ENCODE measurements around the gene KRT13.
"Not testable (repeated sequence)": the region's sequence is repeated elsewhere in the genome, so short reads cannot be mapped to it uniquely, and the experiment has no call there.

The KRT13 gene

DNA sequence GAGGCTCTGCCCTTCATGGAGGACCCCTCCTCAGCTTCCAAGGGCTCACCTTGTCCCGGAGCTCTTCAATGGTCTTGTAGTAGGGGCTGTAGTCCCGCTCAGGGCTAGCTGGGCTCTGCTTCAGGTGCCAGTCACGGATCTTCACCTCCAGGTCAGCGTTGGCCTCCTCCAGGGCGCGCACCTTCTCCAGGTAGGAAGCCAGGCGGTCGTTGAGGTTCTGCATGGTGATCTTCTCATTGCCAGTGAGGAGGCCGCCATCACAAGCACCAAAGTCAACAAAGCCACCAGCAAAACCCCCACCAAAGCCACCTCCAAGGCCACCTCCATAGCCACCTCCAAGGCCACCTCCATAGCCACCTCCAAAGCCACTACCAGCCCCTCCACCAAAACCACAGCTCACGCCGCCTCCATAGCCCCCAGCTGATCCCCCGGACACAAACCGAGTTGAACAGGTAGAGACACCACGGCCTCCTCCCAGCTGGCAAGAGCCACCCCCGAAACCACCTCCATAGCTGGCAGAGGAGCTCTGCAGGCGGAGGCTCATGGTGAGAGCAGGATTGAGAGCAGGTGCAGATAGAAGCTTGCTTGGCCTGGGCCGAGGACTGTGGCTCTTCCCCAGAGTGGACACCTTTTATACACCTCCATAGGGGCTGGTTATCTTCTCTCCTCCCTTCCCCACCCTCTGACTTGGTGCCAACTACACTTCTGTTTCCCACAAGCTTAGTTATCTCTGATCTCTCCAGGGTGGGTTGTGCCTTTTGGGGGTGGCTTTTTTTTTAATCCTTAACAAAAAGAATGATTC lies at the start of gene KRT13:
Gene KRT13, minus strand, starts transcription at position 606 of the 802 bp plus-strand sequence. Its CDS starts 62 bp downstream, at position 544.
- no peak for DNase-seq (ENCODE audit: low spot score)

DNA sequence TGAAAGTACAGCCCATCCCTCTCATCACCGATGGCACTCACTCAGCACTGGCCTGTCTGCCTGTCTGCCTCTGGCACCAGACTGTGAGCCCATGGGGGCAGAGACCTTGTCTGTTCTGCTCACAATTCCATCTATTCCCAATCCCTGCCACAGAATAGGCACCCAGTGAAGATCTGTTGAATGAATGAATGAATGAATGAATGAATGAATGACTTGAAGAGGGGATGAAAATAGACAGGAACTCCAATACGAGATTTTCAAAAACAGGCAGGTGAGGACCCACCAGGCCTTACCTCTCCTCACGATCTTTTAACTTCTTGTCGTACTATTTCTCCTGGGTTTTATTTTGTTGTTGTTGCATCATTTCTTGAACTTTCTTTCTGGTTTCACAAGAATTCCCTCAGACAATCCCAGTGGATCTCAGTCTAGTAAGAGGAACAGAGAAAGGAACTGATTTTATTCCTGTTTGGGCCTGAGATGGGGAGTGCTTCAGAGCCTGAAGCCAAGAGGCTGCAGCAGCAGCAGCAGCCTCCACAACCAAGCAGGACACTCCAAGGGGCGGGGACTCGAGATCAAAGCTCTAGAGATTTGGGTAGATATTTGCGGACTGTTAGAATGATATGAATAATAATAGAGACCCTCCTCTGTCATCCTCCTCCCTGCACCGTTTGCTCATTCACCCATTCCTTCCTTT lies 48.7 kb upstream of the KRT13 start:
- DNase-seq (ENCODE audit: low spot score), result no peak

DNA sequence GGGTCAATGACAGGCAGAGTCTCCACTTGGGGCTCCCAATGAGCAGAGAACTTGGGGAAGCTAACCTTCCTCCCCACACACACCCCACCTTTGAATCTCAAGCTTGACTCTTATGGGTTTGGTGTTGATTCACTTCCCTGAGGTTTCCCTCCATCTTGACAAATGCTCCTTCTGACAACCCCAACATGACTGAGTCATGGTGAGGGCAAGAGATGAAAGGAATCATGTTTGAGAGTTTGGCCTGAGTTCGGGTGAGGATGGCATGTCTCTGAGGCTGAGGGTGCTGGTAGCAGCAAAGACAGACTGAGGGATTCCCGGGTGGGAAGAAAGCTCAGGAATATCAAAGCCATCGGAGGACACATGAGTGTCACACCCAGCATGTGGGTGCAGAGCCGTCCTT lies 47.8 kb upstream of the KRT13 start:
- peak; percentile 30 for DNase-seq (ENCODE audit: low spot score)

DNA sequence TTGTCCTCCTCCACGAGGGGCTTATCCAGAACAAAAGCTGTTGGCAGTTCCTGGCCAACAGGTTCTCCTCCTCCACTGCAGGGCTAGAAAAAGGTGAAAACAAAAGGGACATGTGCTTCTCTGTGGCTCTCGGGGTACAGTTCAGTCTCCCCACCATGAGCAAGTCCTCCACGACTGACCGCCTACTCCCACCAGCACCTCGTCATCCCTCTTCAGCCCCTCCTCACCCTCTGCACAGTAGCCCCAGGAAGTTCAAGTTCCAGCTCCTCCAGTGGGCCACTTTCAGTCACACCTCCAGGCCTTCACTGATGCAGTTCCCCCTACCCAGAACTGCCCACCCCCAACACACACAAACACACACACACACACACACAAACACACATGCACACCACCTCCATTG lies 47.0 kb upstream of the KRT13 start:
- DNase-seq (ENCODE audit: low spot score), result no peak

DNA sequence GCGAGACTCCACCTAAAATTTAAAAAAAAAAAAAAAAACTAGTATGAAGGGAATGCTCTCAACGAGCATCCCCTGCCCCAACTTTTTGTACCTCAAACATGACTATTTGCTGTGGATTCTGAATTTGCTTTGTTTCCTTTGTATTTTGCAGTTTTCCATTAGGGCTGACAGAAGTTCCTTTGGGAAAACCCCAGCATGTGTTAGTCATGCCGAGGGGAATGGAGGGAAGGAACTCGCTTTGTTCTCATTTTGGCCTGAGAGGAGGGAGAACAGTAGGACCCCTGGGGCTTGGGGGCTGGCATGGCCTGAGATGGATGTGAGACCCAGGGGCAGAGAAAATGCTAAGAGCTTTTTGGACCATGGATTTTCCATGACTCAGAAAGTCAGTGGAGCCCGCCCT lies 46.0 kb upstream of the KRT13 start:
- no peak for DNase-seq (ENCODE audit: low spot score)

DNA sequence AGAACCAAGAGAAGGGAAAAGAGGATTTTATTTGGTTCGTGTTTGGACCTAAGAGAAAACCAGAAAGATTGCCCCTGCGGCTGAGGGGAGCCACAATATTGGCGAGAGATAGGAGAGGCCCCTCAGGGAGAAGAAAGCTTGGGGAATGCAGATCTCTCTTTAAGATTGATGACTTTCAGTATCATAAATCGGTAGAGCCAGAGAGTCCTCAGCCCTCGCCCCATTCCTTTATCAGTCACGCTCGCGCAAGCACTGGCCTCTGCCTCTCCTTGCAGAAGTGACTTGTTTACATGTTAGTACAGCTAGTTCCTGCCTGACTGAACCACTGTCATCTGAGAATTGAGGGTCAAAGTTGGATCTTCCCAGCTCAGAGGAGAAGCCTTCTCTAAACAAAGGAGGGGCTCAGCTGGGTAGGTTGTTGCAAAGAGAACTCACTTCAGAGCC lies 44.2 kb upstream of the KRT13 start:
- DNase-seq (ENCODE audit: low spot score), result no peak

DNA sequence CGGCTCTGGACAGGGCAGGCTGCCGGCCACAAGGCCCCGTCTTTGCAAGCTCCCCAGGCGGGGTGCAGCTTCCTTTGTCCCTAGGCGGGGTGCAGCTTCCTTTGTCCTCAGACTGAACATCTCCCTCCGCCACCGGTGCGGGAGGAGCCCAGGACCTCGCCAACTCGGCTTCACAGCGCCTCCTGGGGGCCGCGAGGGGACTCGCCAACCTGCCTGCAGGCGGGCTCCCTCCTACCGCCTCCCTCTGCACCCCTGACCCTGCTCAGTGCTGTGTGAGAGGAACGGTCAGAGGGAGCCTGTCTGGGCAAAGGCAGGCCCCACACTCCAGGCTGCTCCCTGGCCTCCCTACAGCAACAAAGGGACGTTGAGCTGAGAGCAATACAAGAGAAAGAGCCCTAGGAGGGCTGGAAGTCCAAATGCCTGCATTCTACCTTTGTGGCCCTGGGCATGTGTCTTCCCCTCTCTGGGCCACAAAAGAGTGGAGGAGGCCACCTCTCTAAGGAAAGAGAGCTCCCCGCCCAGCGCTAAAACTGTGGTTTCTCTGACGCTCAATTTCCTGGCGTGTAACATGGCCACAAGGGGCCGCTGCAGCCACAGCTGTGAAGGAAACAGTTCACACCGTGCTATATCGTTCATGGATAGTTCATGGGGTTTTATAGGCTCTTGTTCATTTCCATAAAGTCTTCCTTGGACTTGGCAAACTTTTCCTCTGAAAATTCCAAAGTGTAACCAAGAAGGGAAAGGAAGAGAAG lies 43.6 kb upstream of the KRT13 start:
- DNase-seq (ENCODE audit: low spot score), result peak; percentile 86

DNA sequence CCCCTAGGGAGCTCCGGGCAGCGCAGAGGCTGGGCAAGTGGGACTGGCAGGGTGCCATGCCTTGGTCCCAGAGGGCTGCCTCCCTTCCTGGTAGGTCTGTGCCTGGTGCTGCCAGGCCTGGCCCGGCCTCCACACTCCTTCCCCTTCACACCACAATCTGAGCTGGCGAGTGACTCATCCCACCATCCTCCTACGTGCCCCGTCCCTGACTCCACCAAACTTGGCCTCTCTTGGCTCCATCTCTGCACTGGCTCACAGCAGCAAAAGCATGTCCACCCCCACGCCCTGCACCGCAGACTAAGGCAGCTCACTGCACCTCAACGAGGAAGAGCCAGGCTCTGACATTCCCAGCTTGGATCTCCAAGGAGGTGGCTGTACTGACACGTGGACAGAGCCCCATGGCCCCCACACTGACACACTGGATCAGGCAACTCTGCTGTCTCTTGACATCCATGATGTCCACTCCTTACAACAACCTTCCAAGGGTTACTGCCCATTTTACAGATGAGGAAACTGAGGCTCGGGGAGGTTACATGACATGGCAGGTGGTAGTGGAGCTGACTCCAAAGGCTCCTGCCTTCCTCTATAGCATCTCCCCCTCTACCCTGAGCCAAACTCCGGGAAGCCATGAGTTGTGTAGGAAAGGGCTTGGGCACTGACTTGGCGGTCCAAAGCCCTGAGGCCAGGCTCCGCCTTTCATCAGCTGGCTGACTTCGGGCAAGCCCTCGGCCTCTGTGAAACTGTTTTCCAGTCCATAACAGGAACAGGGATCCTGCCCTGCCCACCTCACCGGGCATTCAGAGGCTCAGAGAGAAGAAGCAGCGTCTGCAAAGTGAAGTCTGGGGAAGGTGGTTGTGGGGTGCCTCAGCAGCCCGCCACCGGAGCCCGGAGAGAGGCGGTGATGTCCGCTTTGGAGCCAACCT lies 42.8 kb upstream of the KRT13 start:
- peak; percentile 96 for DNase-seq (ENCODE audit: low spot score)

DNA sequence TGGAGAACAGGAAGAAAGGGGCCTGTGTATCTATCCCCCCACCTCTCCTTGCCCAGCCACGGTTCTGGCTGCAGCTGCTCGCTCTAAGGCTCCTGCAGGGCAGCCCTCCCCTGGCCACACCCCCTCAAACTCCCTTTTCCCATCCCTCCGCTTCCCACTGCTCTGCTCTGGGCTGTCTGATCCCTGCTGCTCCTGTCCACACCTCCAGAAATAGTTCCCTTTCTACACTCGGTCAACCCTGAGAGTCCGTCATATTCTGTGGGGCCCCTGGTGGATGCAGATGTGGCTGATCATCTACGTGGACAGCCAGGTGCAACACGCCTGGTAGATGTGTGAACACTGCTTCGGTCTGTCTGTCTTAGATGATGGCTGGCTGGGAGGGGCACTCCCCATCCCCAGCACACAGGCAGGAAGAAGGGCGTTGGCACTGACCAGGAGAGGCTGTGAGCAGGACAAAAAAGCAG lies 42.0 kb upstream of the KRT13 start:
- DNase-seq (ENCODE audit: low spot score), result no peak

DNA sequence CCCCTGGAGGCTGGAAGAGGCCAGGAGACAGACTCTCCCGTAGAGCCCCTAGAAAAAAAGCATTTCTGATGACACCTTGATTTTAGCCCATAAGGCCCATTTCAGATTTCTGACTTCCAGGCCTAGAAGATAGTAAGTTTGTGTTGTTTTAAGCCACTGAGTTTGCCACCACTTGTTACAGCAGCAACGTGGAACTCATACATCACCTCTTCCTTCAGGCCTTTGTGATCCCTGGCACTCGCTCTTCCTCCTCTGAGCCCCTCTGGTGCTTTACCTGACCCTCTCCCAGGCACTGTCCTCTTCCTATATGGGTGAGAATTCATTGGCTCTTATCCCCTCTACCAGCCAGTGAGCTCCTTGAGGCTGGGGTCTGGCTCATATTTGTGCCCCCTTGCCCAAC lies 41.4 kb upstream of the KRT13 start:
- no peak for DNase-seq (ENCODE audit: low spot score)

DNA sequence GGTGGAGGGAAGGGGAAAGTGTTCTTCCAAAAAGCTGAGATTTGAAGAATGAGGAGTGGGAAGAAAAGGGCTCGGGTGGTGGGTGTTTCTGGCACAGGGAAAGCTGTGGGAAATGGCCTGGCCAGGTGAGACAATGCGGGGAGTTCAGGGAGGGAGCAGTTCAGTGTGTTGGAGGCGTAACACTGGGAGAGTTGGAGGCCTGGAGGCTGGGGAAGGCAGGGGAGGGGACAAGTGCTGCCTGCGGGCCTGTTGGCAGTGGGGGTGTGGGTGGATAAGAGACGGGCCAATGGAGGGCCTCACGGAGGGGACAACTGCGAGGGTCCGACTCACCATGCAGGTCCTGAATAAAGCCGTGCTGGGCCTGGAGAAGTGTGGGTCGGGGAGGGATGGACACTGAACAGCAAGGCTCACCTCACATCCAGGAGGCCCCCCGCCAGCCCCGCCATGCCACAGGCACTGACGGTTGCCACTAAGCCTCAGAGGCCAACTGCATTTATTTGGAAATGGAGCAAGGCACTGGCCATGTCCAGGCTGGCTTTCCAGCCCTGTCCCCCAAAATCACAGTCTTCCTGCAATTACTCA lies 40.5 kb upstream of the KRT13 start:
- no peak for DNase-seq (ENCODE audit: low spot score)

DNA sequence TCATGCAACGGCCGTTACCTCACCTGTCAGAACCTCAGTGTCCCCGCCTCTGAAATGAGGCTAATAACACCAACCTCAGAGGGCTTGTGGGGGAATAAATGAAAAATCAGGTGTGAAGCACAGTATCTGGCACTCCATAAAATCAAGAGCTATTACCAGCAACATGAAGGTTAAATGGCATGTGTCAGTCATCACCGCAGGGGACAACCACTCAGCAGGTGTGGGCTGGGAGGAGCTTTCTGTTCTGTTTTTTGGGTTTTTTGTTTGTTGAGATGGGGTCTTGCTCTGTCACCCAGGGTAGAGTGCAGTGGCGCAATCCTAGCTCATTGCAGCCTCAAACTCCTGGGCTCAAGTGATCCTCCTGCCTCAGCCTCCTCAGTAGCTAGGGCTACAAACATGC lies 39.5 kb upstream of the KRT13 start:
- no peak for DNase-seq (ENCODE audit: low spot score)

DNA sequence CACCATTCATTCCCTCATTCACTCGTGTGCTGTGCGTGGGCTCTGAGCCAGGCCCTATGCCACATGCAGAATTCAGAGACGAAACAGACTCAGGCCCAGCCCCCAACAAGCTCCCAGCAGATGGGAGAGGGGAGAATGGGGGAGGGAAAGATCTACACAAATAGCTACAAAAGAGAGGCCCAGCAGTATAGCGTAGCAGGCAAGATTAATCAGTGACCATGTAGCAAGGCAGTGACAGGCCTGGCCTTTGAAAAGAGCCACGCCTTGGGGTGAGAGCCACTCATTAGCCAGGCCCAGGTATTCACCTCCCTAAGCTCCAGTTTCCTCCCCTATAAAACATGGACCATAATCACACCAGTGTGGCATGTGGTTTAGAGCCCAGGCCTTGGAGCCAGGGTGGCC lies 39.1 kb upstream of the KRT13 start:
- no peak for DNase-seq (ENCODE audit: low spot score)

DNA sequence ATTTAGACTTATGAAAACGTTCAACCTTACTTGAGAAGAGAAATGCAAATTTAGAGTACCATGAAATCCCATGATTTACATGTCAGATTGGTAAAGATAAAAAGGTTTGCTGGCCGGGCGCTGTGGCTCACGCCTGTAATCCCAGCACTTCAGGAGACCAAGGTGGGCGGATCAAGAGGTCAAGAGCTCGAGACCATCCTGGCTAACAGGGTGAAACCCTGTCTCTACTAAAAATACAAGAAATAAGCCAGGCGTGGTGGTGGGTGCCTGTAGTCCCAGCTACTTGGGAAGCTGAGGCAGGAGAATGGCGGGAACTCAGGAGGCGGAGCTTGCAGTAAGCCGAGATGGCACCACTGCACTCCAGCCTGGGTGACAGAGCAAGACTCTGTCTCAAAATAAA lies 37.4 kb upstream of the KRT13 start:
- not testable (repeated sequence) for DNase-seq (ENCODE audit: low spot score)

DNA sequence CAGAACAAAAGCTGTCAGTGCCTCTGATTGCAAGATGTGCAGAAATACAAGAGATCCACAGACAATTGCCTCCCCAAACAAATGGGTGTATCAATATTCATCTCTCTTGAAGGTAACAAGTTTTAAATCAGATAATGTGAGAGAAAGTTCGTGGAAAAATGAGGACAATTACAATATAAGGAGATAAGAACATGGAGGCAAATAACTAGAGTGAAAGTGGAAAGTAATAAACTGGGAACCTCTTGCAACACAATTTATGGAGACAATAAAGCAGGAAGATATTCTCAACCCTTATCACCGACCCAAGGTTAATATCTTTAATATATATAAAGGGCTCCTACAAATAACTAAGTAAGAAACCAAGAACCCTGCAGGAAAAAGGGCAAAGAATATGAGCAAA lies 36.9 kb upstream of the KRT13 start:
- DNase-seq (ENCODE audit: low spot score), result no peak

DNA sequence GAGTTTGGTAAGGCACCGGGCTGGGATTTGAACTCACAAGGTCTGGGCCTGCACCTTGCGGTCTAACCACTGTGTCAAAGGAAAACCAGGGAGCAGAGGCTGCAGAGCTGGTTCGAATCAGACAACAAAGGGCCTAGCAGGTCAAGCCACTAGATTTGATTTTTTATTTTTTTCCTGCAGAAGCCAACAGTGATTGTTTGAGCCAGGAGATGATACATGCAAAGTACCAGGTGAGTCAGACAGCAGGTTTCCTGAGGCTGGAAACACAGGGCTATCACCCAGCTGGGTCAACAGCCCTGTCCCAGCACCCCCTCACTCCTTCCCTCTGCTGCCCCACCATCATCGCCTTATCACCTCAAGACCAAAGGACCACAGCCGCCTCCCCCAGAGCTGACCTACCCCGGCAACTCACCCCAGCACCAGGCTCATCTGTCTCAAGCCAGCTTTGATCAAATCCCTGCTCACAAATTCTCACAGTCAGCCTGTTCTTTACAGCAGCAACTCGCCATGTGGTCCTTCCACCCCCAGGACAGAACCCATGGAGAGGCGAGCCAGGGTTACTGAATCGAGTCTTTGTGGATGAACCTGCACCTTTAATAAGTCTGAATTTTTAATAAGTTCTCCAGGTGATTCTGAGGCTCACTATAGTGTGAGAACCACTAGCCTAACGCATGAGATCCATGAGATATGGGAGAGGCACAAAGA lies 35.7 kb upstream of the KRT13 start:
- no peak for DNase-seq (ENCODE audit: low spot score)

DNA sequence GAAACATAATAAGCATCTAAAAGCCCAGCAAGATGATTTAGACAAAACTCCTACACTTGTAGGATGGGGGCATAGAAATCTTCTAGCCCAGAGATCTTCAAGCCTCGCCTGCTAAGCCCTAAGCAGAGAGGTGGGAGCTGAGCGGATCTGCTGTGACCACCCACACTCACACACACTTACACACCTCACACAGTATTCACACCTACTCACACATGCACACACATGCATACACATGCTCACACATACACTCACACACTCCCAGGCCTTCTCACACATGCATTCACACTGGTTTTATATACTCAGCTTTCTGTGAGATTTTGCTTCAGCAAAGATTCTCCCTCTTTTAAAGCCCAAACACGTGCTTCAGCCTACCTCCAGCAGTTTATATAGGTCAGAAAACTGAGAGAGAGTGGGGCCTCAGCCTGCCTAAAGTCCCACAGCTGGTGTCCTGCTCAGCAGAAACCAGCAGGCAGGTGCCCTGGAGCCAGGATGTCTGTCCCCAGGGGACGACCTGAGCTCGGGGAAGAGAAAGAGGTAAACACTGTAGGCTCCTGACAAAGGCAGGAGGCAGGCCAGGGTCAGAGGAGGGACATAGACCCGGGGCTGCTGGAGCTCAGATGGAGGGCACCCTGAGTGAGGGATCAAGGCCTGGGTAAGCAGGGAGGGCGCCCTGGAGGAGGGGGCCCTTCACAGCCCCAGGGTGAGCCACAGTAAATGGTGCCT lies 34.7 kb upstream of the KRT13 start:
- no peak for DNase-seq (ENCODE audit: low spot score)

DNA sequence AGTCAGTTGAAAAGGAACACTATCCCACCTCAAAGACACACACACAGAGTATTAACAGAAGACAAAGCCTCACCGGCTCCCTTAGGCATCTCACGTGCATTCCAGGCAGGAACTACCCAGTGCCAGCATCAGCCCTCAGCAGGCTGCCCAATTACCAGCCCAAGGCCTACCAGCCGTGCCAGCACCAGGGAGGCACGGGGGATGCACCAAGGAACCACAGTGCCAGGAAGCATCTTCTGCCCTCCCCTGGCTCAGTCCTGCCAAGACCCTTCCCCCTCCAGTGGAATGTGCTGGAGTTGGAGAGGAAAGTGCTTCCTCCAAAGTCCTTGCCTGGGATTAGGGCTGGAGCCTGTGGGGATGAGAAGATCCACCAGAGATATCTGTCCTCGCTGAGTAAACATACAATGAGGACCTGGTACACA lies 33.7 kb upstream of the KRT13 start:
- no peak for DNase-seq (ENCODE audit: low spot score)

DNA sequence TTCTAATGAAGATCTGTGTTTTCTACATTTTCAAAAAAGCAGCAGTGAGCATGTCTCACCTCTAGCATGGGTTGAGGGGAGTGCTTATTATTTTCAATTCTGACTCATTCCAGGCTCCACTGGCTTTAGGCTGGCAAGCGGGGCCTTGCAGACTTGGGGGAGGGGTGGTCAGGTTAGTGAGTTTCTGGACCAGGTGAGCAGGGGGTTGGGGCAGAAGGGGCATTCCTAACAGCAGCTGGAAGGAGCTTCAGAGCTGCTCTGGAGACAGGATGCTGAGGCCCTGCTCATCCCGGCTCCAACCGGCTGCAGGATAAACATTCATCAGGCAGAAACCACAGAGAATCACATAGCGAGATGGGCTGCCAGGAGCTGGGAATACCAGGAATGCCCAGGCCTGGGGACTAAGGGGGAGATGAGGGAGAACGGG lies 33.2 kb upstream of the KRT13 start:
- peak; percentile 56 for DNase-seq (ENCODE audit: low spot score)

DNA sequence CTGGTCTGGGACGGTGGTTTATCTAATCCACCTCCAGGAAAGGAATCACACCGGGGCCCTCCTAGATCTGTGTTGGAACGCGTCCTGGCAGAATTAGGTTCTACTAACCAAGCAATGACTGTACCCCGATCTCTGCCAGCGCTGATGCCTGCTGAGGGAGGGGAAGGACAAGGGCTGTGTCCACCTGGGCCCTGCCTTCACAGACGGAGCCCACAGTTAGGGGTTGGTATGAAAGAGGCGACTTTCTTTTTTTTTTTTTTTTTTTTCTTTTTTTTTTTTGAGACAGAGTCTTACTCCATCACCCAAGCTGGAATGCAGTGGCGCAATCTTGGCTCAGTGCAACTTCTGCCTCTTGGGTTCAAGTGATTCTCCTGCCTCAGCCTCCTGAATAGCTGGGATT lies 32.6 kb upstream of the KRT13 start:
- no peak for DNase-seq (ENCODE audit: low spot score)
